HepG2 (cell line): ENCODE results near the gene SNCA. TPM values are rescaled to one million over a fixed set of nuclear protein-coding genes. Genes with fewer than 3 reads are reported as not detected.

Source experiments
- ATAC-seq: fragments of 200-7000 bp; cut with Tn5 transposase; 3 replicates; pipeline ENCODE4 v1.9.1; 2020; ENCODE audit warnings: mild to moderate bottlenecking, moderate library complexity
- BruUV-seq: library from RNA; stranded (reverse); fragments of 400-500 nt; replicated peaks from 2 replicates; lab custom pipeline; 2021; lab: Mats Ljungman, UMichigan
- CTCF ChIA-PET: fragments of 300-600 bp; formaldehyde crosslinking; extraction: SDS; loops from one replicate; lab custom pipeline; 2021; ENCODE audit warnings: low total read pairs, inconsistent platforms, low intra/inter-chr PET ratio; lab: Yijun Ruan, JAX
- POLR2A ChIA-PET: fragments of 350-600 bp; sonication (Branson Sonifier 250); formaldehyde crosslinking; loops from one replicate; lab custom pipeline; 2020; ENCODE audit warnings: antibody characterized with exemption, inconsistent platforms; lab: Yijun Ruan, JAX
- DNase-seq: peaks from one replicate; pipeline ENCODE4 v3.0.0-alpha.2; 2015; ENCODE audit warnings: low spot score
- FAIRE-seq: peaks from 3 replicates; lab custom pipeline; 2011; peaks lifted over from hg19 to GRCh38; lab: Jason Lieb, UNC
- H2AFZ ChIP-seq: one replicate; pipeline ENCODE4 v1.6.1; 2011; ENCODE audit warnings: low read length, inconsistent platforms
- H3K27ac ChIP-seq: fragments of 300-600 bp; 3 replicates; pipeline ENCODE4 v1.8.0; 2011; ENCODE audit warnings: mixed run types, mild to moderate bottlenecking, mixed read lengths, low read length, inconsistent platforms; ENCODE audit not compliant: insufficient read depth; ENCODE audit errors: extremely low read length
- H3K27me3 ChIP-seq, 2 experiments: fragments of 200-600 bp in 1 of 2; 2 replicates in 1 of 2; 3 replicates in 1 of 2; pipeline versions ENCODE4 v1.6.0 to v1.8.0; 2011; ENCODE audit warnings: low read length in 2 of 2, mild to moderate bottlenecking in 2 of 2, moderate library complexity in 2 of 2, inconsistent platforms in 1 of 2; ENCODE audit not compliant: insufficient read depth in 2 of 2, control insufficient read depth in 1 of 2
- H3K36me3 ChIP-seq, 2 experiments: fragments of 200-600 bp in 1 of 2; replicated peaks in 1 of 2; 2 replicates in 1 of 2; 3 replicates in 1 of 2; pipeline versions ENCODE4 v1.5.1 to v1.8.0; 2011; ENCODE audit warnings: low read length in 2 of 2, inconsistent platforms in 1 of 2; ENCODE audit not compliant: insufficient read depth in 2 of 2, control insufficient read depth in 1 of 2
- H3K4me1 ChIP-seq: 2 replicates; pipeline ENCODE4 v1.5.1; 2012; ENCODE audit warnings: low read length, inconsistent platforms; ENCODE audit not compliant: insufficient read depth
- H3K4me2 ChIP-seq: 2 replicates; pipeline ENCODE4 v1.6.0; 2011; ENCODE audit warnings: low read depth, low read length, inconsistent platforms
- H3K4me3 ChIP-seq, 3 experiments: fragments of 200-600 bp in 1 of 3; sonication (generic), shearing (Covaris generic) in 1 of 3; replicated peaks in 1 of 3; 2 replicates each; pipeline ENCODE4 v1.5.1; 2011 to 2016; ENCODE audit warnings: low read length in 3 of 3, inconsistent platforms in 2 of 3, low read depth in 2 of 3, mild to moderate bottlenecking in 2 of 3, control low read depth in 1 of 3, mixed read lengths in 1 of 3; ENCODE audit not compliant: insufficient read depth in 1 of 3
- H3K79me2 ChIP-seq: one replicate; pipeline ENCODE4 v1.6.1; 2011; ENCODE audit warnings: low read length, inconsistent platforms; ENCODE audit not compliant: insufficient read depth
- H3K9ac ChIP-seq: 2 replicates; pipeline ENCODE4 v1.6.0; 2011; ENCODE audit warnings: mild to moderate bottlenecking, low read depth, low read length, inconsistent platforms; ENCODE audit not compliant: insufficient read depth
- H3K9me3 ChIP-seq: 2 replicates; pipeline ENCODE4 v1.5.1; 2012; ENCODE audit warnings: mild to moderate bottlenecking, low read length
- H4K20me1 ChIP-seq: 2 replicates; pipeline ENCODE4 v1.6.0; 2011; ENCODE audit warnings: inconsistent platforms, mild to moderate bottlenecking, low read length, moderate library complexity; ENCODE audit not compliant: insufficient read depth
- BRCA1 ChIP-seq: sonication (generic); formaldehyde crosslinking; IDR thresholded peaks from 2 replicates; pipeline ENCODE4 v1.4.0; 2020; ENCODE audit warnings: missing genetic modification reagents
- CENPX ChIP-seq: sonication (generic); formaldehyde crosslinking; IDR thresholded peaks from 2 replicates; pipeline ENCODE4 v1.9.0; 2021; ENCODE audit warnings: mild to moderate bottlenecking, missing genetic modification reagents, moderate library complexity
- MTA3 ChIP-seq: sonication (generic); formaldehyde crosslinking; IDR thresholded peaks from 2 replicates; pipeline ENCODE4 v1.4.0; 2020; ENCODE audit warnings: missing genetic modification reagents
- POLR2AphosphoS5 ChIP-seq: IDR thresholded peaks from 2 replicates; pipeline ENCODE4 v1.6.1; 2012; ENCODE audit warnings: low read depth, low read length
- PTBP1 ChIP-seq: fragments of 200-400 bp; formaldehyde crosslinking; IDR thresholded peaks from 2 replicates; pipeline ENCODE4 v1.6.1; 2018; ENCODE audit warnings: low read length, low read depth; ENCODE audit not compliant: poor library complexity, severe bottlenecking
- SMARCE1 ChIP-seq: fragments of 450-650 bp; IDR thresholded peaks from 2 replicates; pipeline ENCODE4 v1.6.1; 2017; ENCODE audit warnings: borderline replicate concordance
- SMYD3 ChIP-seq: sonication (generic); formaldehyde crosslinking; IDR thresholded peaks from 2 replicates; pipeline ENCODE4 v1.8.1; 2023; ENCODE audit warnings: mild to moderate bottlenecking, missing genetic modification reagents
- TERF1 ChIP-seq: sonication (generic); formaldehyde crosslinking; IDR thresholded peaks from 2 replicates; pipeline ENCODE4 v1.8.0; 2022; ENCODE audit warnings: mild to moderate bottlenecking, missing genetic modification reagents, moderate library complexity
- TGIF2 ChIP-seq: IDR thresholded peaks from 2 replicates; pipeline ENCODE4 v1.6.1; 2016; ENCODE audit warnings: control low read depth, missing compliant biosample characterization
- ZMAT5 ChIP-seq: sonication (generic); formaldehyde crosslinking; IDR thresholded peaks from 2 replicates; pipeline ENCODE4 v1.5.0; 2020; ENCODE audit warnings: mild to moderate bottlenecking, low read depth, missing genetic modification reagents, borderline replicate concordance
- ZNF709 ChIP-seq: sonication (generic); formaldehyde crosslinking; IDR thresholded peaks from 2 replicates; pipeline ENCODE4 v1.5.0; 2020; ENCODE audit warnings: mild to moderate bottlenecking, missing genetic modification reagents
- ZNF777 ChIP-seq: sonication (generic); formaldehyde crosslinking; IDR thresholded peaks from 2 replicates; pipeline ENCODE4 v1.4.0; 2020; ENCODE audit warnings: missing genetic modification reagents
- ZSCAN30 ChIP-seq: sonication (generic); formaldehyde crosslinking; IDR thresholded peaks from 2 replicates; pipeline ENCODE4 v1.5.0; 2020; ENCODE audit warnings: mild to moderate bottlenecking, missing genetic modification reagents
- WGBS: methylation state at CpG from one replicate; pipeline ENCODE4 v1.1.6; 2017; ENCODE audit warnings: low lambda C conversion rate; 5-methylcytosine and 5-hydroxymethylcytosine counted together
- in situ Hi-C: cut with HindIII; loops from 2 replicates; pipeline ENCODE4 v1.10.0; 2017; ENCODE audit warnings: low pct_unique_long_range_greater_than_20kb; ENCODE audit not compliant: extremely low pct_ligation_motif_present
- intact Hi-C: fragments of 100-400 bp; cut with micrococcal nuclease; formaldehyde crosslinking; loops from one replicate; pipeline ENCODE4 v1.10.0; 2022; ENCODE audit not compliant: unreplicated experiment
- polyA plus RNA-seq, 8 experiments: library from polyadenylated mRNA; depleted of rRNA in 3 of 8; stranded (reverse) in 7 of 8; unstranded in 1 of 8; fragments of >200 nt; fragmentation: Illumina TruSeq in 4 of 8; extraction: Trizol in 4 of 8; gene quantifications; 2 replicates each; pipeline versions ENCODE4 v1.2.1 to v1.2.3, GENCODE V29; 2011 to 2016; ENCODE audit warnings: low read depth in 4 of 8, missing spikeins in 1 of 8, mixed read lengths in 1 of 8; ENCODE audit not compliant: insufficient read depth in 1 of 8
- total RNA-seq, 5 experiments: library from RNA; depleted of rRNA; stranded (reverse); fragments of >200 nt; fragmentation: Illumina TruSeq; extraction: Trizol; gene quantifications; 2 replicates each; pipeline ENCODE4 v1.2.3, GENCODE V29; 2016; ENCODE audit warnings: low read depth in 1 of 5
- TF ChIP-seq, protein P1 (sequence below): sonication (generic); formaldehyde crosslinking; IDR thresholded peaks from 2 replicates; pipeline ENCODE4 v1.9.0; 2021; ENCODE audit warnings: missing genetic modification reagents, mild to moderate bottlenecking, borderline replicate concordance
- TF ChIP-seq, protein P2 (sequence below): sonication (generic); formaldehyde crosslinking; IDR thresholded peaks from 2 replicates; pipeline ENCODE4 v1.5.1; 2020; ENCODE audit warnings: mild to moderate bottlenecking, missing genetic modification reagents, borderline replicate concordance

SNCA gene
- total and polyA plus RNA-seq, 2 of the 13 experiments (the other 11 are each of a cell fraction or from before 2014, with no cell fraction given): not detected

DNA sequence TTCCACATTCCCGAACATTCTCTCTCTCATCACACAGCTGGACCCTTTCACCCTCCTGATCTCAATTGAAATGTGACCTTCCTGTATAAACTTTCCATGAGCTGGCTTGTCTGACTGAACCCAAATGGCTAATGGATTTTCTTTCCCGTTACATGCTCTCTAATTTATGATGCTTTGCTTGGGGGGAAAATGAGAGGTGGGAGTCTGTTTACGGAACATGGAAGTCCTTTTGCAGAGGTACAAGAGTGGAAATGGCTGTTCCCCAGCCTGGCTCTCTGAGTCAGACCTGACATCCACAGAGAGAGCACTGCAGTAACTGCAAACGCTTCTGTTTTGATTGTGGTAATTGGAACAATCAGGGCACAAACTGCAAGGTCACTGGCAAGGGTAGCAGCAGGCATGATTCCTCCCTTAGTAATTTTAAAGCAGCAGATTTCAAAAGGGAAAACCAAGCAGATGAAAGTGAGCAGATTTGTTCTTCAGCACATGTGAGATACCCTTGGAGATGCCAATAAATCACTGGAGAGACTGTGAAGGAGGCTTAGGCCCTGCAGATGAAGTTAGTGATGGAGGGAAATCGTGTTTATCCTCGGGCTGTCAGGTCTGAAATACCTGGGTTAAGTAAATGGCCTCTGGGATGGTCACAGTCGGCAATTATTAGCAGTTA, 83.9 kb downstream of the SNCA start (continued):
- TF ChIP-seq ZMAT5 (CRISPR knock-in tag) (no peak), TERF1 (CRISPR knock-in tag) (no peak), SMYD3 (no peak), ZNF777 (no peak), TGIF2 (CRISPR knock-in tag) (no peak)

DNA sequence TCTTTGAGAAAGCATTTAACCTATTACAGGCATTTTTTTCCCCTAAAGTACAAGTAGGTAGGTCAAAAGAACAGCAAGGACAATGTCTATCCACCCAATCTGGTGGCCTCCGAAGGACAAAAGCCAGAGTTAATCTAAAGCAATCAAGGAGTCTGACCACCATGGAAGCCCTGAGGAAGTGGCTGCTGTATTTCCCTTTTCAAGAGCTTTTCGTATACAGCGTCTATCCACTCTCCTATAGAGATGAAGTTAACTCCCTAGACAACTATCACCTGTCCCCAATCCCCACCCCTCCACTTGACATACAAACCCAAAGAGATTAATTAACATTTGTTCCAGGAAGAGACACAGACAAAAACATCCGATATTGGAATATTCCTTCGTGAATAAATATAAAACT, 85.5 kb downstream of the SNCA start:
- no peak overlapping the region for H3K4me2 ChIP-seq
- WGBS: 0% methylated on average over 5 of the region's 5 CpGs
- H3K4me1 ChIP-seq: no peaks in the 10 kb centered on the region
- no peaks in the 10 kb centered on the region for H3K27me3 ChIP-seq
- H3K27ac ChIP-seq: no peak overlapping the region
- H3K9ac ChIP-seq: no peak overlapping the region
- H3K36me3 ChIP-seq: no peaks in the 10 kb centered on the region
- H3K9me3 ChIP-seq: no peaks in the 10 kb centered on the region
- no peak for ATAC-seq
- CTCF ChIA-PET: no interaction called here
- no peaks in the 10 kb centered on the region for H3K79me2 ChIP-seq
- H2AFZ ChIP-seq: no peak overlapping the region
- no peak for FAIRE-seq
- DNase-seq: no peak
- POLR2A ChIA-PET: no interaction called here
- no TSS peak for BruUV-seq
- H4K20me1 ChIP-seq: no peaks in the 10 kb centered on the region
- intact Hi-C loops: loop anchor here (10.0 kb wide), 1 partner anchor 107 kb away; no protein-coding TSS in a partner anchor
- in situ Hi-C loops: no loop called here
- no peak overlapping the region for H3K4me3 ChIP-seq
- TF ChIP-seq BRCA1 (CRISPR knock-in tag) (no peak), SMARCE1 (no peak), PTBP1 (no peak), POLR2AphosphoS5 (no peak), MTA3 (CRISPR knock-in tag) (no peak), ZSCAN30 (CRISPR knock-in tag) (no peak), ZNF709 (no peak), CENPX (CRISPR knock-in tag) (no peak)
- TF ChIP-seq, protein P1, sequence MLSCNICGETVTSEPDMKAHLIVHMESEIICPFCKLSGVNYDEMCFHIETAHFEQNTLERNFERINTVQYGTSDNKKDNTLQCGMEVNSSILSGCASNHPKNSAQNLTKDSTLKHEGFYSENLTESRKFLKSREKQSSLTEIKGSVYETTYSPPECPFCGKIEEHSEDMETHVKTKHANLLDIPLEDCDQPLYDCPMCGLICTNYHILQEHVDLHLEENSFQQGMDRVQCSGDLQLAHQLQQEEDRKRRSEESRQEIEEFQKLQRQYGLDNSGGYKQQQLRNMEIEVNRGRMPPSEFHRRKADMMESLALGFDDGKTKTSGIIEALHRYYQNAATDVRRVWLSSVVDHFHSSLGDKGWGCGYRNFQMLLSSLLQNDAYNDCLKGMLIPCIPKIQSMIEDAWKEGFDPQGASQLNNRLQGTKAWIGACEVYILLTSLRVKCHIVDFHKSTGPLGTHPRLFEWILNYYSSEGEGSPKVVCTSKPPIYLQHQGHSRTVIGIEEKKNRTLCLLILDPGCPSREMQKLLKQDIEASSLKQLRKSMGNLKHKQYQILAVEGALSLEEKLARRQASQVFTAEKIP (CRISPR knock-in tag): no peak
- TF ChIP-seq, protein P2, sequence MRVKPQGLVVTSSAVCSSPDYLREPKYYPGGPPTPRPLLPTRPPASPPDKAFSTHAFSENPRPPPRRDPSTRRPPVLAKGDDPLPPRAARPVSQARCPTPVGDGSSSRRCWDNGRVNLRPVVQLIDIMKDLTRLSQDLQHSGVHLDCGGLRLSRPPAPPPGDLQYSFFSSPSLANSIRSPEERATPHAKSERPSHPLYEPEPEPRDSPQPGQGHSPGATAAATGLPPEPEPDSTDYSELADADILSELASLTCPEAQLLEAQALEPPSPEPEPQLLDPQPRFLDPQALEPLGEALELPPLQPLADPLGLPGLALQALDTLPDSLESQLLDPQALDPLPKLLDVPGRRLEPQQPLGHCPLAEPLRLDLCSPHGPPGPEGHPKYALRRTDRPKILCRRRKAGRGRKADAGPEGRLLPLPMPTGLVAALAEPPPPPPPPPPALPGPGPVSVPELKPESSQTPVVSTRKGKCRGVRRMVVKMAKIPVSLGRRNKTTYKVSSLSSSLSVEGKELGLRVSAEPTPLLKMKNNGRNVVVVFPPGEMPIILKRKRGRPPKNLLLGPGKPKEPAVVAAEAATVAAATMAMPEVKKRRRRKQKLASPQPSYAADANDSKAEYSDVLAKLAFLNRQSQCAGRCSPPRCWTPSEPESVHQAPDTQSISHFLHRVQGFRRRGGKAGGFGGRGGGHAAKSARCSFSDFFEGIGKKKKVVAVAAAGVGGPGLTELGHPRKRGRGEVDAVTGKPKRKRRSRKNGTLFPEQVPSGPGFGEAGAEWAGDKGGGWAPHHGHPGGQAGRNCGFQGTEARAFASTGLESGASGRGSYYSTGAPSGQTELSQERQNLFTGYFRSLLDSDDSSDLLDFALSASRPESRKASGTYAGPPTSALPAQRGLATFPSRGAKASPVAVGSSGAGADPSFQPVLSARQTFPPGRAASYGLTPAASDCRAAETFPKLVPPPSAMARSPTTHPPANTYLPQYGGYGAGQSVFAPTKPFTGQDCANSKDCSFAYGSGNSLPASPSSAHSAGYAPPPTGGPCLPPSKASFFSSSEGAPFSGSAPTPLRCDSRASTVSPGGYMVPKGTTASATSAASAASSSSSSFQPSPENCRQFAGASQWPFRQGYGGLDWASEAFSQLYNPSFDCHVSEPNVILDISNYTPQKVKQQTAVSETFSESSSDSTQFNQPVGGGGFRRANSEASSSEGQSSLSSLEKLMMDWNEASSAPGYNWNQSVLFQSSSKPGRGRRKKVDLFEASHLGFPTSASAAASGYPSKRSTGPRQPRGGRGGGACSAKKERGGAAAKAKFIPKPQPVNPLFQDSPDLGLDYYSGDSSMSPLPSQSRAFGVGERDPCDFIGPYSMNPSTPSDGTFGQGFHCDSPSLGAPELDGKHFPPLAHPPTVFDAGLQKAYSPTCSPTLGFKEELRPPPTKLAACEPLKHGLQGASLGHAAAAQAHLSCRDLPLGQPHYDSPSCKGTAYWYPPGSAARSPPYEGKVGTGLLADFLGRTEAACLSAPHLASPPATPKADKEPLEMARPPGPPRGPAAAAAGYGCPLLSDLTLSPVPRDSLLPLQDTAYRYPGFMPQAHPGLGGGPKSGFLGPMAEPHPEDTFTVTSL (CRISPR knock-in tag): no peak
